GM21423 (cell line): ENCODE results near the gene CIZ1.
"Not testable (repeated sequence)": the region's sequence is repeated elsewhere in the genome, so short reads cannot be mapped to it uniquely, and the experiment has no call there.

ENCODE experiments used
- ATAC-seq: cut with Tn5 transposase; IDR thresholded peaks from one replicate; pipeline ENCODE4 v1.9.1; 2021; ENCODE audit warnings: mild to moderate bottlenecking, moderate library complexity; ENCODE audit not compliant: unreplicated experiment

CIZ1 gene

DNA sequence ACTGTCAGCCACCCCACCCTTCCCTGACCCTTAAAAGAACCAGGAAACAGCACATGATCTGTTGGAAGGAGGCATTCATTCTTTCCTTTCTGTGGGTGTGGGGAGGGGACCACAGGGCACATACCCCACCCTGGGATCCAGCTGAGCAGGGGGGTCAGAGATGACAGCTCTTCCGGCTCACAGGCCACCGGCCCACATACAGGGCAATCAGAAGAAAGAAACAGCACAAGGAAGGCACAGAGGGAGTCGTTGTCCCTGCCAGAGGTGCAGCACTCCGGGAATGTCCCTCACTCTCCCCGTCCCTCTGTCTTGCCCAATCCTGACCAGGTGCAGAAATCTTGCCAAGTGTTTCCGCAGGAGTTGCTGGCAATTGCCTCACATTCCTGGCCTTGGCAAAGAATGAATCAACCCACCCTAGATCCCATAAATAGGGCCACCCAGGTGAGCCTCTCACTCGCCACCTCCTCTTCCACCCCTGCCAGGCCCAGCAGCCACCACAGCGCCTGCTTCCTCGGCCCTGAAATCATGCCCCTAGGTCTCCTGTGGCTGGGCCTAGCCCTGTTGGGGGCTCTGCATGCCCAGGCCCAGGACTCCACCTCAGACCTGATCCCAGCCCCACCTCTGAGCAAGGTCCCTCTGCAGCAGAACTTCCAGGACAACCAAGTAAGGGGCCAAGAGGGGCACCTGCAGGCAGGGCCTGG, 42.2 kb downstream of the CIZ1 start, which contains the start of gene LCN2:
TSS of gene LCN2 (plus strand) at position 453 of the 701 bp plus-strand sequence. CDS start at position 526, 73 bp downstream.
- ATAC-seq, result no peak

DNA sequence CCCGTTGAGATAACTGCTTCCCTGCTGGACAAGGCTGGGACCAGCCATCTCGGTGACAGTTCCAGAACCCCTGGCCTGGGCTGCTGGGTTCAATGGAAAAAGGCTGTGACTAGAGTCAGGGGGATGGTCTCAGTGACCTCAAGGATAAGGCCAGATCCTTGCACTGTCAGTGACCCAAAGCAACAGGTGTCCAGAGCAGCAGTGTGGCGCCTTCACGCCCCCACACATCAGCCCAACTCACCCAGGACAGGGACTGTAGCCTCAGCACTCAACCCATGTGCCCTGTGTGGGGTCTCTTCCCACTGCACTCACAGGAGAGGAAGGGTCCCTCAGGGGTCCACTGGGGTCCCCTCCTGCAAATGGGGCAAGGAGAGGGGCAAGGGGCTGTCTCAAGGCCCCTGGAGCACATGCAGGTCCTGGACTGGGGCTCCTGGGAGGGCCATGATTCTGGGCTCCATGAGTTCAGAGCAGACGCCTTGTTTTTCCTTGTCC, 42.8 kb downstream of the CIZ1 start:
- no peak for ATAC-seq

DNA sequence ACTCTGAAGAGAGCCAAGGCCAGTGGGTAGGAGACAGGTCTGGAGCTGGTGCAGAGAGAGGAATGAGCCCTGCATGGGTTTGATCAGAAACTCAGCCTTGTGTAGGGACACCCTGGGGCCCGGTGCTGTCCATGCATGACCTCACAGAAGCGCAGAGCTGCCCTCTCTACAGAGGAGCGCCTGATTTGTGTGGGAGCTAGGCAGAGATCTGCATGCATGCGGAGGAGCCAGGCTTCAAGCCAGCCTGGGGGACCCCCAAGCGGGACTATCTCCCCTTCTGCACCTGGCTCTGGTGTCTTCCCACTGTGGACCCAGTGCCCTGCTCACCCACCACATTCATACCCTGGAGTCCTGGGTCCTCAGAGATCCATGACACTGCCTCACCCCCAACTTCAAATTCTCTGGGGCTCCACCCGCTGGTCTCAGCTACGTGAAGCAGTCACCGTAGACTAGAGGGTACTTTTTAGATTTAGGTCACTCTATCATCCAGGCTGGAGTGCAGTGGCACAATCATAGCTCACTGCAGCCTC, 44.7 kb downstream of the CIZ1 start:
- ATAC-seq, result no peak

DNA sequence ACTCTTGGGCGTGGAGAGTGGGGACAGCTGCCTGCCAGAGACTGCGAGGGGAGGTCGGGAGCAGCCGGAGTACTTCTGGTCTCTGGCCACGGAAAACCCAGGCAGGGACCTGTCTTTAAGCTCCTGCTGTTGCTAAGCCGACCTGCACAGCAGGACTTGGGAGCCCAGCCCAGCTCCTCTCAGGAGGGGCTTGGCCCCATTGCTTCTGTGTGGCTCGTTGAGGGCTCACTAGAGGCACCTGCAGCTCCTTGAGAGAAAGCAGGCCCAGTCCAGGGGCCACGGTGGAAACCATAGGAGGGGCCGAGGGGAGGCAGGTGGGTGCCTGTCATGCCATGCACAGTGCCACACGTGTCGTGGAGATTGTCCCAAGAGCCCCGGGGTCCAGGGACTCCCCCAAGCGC, 45.4 kb downstream of the CIZ1 start:
- no peak for ATAC-seq

DNA sequence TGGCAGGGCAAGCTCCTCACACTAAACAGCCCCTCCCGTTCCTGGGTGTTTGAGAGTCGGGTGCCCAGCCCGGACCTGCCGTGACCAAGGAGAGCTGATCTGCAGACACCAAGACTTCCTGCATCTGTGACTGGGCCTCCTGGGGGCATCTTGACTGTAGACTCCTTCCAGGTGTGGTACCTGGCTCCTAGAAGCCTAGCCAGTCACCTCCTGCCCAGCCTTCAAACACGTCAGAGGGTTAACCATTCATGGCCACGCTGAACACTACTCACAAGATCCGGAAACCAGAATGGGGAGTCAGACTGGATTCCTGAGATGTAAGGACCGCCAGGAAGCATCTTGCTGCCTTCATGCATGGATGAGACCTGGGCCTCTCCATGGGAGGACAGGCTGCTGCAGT, 45.8 kb downstream of the CIZ1 start:
- ATAC-seq, result no peak

DNA sequence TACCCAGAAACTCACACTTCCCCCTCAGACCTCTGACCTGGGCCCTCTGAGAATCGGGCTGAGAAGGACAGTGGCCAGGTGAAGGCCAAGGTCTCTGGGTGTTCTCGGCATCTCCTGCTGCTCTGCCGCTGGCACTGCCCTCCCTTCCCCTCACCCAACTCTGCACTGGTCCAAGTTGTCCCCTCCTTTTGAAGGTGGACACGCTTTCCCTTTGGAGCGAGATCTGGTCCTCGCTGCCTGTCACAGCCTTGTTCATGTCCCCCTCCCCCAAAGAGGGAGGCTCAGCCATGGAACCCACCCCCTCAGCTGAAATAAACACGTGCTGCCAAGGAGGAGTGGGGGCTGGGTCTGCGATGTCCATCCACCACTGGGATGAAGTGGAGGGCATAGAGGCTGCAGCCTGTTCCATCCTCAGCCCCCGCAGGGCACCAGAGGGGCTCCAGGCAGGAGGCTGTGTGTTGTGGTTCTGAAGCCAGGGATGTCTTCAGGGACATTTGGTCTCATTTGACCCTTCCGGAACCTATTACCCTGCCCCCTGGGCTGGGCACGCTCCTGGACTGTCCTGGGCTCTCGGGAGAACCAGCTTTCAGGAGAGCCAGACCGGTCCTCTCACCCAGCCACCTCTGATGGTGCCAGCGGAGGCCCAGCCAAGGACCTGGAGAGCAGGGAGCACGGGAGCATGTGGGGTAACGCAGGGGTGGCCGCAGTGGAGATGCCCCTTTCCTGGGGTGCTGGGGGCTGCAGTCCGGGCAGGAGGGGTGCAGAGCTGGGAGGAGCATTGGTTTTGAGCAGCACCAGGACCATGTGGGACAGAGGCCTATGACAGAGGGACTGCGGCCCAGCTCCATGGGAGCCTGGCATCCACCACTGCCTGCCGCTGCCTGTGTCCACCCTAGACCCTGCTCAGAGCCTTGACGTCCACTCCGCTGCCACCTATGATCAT, 46.9 kb downstream of the CIZ1 start:
- no peak for ATAC-seq

DNA sequence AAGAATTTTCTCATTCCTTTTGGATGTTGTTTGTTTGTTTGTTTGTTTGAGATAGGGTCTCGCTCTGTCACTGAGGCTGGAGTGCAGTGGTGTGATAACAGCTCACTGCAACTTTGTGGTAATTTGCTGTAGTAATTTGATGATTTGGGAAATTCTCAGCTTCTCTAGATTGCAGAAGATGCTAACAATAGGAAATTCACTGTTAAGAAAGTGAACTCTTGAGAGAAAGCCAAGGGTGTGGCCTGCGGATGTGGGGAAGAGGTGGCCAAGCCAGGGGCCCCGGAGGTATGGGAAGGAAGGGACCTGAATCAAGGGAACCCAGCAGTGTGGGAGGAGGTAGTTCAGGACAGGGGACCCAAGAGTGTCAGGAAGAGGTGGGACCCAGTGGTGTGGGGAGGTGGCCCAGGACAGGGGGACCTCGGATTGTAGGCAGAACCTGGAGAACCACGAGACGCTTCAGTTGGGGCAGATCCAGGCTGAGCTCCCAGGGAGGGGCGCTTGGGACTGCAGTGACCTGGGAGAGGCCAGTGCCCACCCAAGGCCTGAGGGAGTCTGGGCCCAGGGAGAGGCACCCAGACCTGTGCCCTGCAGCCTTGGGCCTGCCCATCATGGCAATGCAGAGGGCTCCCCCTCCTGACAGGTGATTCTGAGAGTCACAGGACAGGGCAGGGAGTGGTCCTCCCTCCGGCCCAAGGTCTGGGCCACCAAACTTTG, 47.7 kb downstream of the CIZ1 start:
- no peak for ATAC-seq

DNA sequence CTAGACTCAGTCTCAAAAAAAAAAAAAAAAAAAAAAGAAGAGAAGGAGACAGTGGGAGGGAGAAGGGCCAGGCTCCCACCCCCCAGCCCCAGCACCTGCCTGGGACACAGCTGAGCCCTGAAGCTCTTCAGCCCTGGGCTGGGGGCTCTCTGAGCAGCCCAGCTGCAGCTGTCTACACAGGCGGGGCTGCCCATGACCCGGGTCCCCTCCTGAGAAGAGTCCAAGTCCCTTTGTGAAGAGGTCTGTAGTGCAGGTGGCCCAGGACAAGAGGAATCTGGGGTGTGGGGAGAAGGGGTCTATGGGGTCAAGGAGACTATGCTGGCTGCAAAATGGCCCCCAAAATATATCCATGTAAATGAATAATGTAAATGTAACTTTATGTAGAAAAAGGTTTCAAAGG, 48.8 kb downstream of the CIZ1 start:
- no peak for ATAC-seq

DNA sequence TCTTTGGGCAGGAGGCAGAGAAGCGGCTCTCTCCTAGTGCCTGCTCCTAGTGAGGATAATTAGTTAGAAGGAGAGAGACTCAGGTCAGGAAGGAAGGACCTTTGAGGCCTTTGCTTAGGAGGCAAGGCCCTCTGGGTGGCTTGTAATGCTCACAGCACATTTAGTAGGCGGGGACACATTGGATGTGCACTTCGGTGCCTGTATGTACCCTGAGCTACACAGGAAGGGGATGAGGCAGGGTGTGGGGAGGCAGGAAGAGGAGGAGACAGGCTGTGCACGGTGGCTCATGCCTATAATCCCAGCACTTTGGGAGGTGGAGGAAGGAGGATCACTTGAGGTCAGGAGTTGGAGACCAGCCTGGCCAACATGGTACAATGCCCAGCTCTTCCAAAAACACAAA, 49.3 kb downstream of the CIZ1 start:
- no peak for ATAC-seq

DNA sequence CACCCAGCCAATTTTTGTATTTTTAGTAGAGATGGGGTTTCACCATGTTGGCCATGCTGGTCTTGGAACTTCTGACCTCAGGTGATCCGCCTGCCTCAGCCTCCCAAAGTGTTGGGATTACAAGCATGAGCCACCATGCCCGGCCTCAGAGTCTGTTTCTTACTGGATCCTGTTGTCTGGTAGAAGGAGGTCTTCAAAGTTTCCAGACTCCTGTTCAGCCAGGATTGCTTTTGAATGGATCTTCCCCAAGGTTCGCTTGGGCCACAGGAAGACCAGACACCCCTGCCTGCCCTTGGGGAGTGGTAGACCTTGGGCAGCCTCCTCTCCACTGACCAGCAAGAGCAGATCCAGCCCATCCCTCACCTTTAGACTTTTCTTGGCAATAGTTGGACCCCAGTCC, 49.8 kb downstream of the CIZ1 start:
- ATAC-seq, result no peak

DNA sequence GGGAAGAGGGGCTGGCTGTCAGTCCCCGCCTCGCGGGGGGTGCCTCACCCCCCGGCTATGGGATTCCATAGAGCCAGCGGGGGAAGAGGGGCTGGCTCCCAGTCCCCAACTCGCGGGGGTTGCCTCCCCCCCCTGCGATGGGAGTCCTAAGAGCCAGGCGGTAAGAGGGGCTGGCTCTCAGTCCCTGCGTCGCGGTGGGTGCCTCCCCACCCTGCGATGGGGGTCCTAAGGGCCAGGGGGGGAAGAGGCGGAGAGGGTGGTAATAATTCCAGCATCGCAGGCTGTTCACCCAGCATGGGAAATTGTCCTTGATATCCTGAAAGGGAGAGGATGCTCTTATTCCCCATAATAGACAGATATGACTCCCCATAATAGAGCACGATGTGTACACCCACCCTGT, 51.8 kb downstream of the CIZ1 start:
- no peak for ATAC-seq

DNA sequence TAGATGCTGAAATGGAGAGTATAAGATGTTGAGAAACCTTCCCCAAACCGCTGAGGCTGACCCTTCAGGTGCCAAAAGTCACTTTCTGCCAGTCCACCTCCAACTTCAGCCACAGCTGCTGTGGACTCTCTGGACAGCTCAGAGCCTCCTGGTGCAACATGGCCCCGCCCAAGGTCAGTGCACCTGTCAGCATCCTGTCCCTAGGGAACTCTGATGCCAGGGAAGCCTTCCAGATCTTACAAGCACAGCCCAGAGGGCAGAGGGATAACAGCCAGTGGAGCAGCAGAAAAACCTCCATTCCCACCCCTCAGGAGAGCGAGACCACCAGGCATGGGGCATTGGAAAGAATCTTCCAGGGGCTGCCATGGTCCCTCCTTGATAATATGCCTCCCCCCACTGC, 53.4 kb downstream of the CIZ1 start:
- no peak for ATAC-seq

DNA sequence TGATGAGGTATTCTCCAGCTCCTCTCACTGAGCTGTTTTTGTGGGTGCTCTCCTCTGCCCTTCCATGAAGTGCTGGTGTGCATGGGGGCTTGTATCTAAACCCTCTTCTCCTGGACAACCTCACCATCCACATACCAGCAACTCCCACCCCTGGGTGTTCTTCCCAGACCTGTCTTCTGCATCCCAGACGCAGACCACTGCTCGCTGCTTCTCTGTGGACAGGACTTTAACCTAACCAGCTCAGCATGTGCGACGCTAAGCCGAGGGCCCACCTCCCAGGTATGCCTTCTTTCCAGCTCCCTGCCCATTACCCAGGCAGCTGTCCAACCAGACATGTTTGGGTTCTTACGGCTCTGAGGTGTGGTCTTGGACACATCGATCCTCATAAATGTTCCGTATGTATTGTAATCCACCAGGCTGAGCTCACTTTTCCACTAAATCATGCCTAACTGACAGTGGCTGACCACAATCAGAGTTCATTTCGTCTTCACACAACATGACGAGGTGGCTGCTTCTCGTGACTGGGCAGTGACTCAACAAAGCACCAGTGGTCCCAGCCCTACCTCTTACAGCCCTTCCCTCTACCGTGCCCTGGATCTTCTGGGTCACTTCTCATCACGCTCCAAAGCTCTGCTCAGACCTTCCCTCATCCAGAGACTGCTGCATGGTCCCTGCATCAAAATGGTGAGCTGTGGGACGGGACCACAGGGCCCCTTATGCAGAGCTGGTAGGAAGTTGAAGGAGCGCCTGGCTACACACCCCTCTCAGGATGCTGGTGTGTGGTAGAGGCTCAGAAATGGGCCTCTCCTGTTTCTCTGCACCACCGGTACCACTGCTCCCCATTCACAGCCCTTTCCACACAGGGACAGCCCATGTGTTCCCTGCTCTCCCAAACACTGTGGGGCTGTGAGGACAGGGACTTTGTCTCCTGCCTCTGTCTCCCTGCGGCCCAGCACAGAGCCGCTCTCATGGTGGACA, 54.3 kb downstream of the CIZ1 start:
- ATAC-seq, result no peak

DNA sequence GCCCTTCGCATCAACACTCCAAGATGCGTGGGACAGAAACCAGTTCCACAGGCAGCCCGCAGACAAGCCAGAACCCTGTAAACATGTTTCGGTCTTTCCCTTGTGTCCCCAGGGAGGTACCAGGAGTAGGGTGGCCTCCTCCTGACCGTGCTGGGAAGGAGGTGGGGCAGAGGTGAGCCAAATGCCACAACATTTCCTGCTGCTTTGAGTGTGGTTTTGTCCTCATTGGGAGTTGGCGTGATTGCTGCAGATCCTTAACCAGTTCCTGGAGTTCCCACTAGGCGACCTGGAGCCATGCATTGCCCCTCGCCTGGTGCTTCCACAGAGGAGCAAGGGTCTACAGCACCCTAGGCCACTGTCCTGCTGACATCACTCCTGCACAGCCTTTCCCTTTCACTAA, 55.8 kb downstream of the CIZ1 start:
- ATAC-seq, result not testable (repeated sequence)

DNA sequence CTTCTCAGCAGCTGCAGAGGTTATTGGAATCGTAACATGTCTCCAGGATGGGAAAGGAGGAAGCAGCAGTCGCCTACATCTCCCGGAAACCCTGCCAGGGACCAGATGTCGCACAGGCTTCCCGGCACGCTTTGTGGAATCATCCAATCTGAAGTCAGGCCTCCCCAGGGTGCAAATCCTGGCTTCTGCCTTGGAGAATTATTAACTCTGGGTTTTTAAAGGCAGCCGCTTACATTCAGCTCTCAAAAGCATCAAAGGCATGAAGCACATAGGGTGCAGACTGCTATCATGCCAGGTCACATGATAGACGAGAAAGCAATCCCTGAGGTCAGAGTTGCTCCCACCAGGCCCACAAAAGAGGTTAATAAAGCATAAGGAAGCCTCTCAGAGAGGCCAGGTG, 59.2 kb downstream of the CIZ1 start:
- not testable (repeated sequence) for ATAC-seq

DNA sequence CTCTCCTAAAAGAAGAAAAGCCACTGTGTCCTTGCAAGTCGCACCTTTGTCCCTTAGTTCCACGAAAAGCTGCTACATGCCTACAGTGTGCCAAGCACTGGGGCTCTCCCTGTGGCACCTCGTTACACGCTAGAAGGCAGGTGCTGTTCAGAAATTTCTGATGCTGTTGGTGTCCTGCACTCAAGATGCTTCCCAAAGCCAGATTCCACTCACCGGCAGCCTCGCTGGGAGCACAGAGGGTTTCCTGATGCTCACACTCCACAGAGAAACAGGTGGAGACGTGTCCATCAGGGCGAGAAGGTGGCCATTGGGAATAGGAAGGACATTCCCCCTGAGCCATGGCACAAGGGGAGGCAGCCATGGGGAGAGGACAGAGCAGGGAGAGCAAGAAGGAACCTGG, 60.0 kb downstream of the CIZ1 start:
- ATAC-seq, result not testable (repeated sequence)

DNA sequence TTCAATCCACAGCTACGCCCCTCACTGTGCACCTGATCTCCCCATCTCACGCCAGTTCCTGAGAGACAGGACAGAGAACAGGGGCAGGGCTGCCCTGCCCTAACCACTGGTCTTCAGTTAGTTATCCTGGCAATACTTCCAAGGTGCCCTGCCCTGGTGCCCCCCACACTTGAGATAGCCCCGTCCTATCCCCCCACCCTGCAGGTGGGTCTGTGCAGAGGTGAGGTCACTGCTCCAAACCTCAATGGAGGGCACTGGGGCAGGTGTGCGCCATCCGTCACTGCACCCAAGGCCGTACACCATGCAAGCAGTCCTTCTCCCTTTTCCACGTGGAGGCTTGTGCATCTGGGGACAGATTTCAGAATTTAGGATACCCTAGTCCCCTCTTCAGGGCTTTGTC, 60.7 kb downstream of the CIZ1 start:
- ATAC-seq, result not testable (repeated sequence)

DNA sequence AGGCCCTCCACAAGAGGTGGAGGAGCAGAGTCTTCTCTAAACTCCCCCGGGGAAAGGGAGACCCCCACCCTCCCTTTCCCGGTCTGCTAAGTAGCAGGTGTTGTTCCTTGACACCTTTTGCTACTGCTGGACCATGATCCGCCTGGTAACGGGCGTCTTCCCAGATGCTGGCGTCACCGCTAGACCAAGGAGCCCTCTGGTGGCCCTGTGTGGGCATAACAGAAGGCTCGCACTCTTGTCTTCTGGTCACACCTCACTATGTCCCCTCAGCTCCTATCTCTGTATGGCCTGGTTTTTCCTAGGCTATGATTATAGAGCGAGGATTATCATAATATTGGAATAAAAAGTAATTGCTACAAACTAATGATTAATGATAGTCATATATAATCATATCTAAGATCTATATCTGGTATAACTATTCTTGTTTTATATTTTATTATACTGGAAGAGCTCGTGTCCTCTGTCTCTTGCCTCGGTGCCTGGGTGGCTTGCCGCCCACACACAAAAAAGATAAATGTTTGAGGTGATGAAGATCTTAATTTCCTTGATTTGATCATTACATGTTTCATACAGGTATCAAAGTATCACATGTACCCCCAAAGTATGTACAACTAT, 61.3 kb downstream of the CIZ1 start:
- ATAC-seq, result not testable (repeated sequence)

DNA sequence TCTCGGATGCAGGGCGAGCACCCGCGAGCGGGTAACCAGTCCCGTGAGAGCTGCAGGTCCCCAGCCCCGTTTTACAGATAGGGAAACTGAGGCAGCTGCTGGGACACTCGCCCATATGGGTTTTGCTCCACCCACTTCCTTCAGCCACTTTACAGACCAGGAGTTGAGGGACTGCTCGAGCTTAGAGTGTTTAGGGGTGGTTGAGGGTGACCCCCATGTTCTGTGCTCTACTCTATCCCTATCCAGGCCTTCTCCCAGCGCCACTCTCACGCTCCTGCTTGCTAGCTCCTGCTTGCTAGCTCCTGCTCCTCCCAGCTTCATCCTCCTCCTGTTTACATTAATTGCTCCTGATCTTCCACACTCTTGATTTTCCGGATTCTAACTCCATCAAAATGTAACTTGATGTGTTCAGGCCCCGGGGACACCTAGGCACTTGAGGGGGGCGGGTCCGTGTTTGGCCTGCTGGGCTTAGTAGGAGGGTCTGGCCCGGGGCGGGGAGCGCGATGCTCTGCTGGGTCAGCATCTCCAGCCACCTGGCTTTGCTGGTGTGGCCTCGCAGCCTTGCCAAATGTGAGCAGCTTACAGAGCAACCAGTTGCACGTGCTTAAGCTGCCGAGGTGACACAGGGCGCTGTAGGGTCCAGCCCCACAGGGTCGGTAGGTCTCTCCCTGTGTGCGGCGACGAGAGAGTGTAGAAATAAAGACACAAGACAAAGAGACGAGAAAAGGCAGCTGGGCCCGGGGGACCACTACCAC, 62.4 kb downstream of the CIZ1 start:
- ATAC-seq, result no peak
